Tibial artery (tissue), 4 donors: ENCODE data around the gene ZEB2.
A peak's percentile ranks its signal among the peaks of the same experiment; 100 is the strongest.

ENCODE experiments used
- DNase-seq, 2 donors: peaks; one replicate each; pipeline ENCODE4 v3.0.0-alpha.2; 2019
- H3K27ac ChIP-seq, 2 donors: fragments of 200-600 bp; sonication (generic) in 1 of 2; 1 replicate in 1 of 2; 2 replicates in 1 of 2; pipeline ENCODE4 v1.5.1; 2018 to 2019; ENCODE audit warnings: mild to moderate bottlenecking in 1 of 2
- H3K27me3 ChIP-seq, 2 donors: fragments of 200-600 bp; sonication (generic) in 1 of 2; one replicate each; pipeline versions ENCODE4 v1.5.1 to v1.6.0; 2016 to 2019
- H3K36me3 ChIP-seq, 3 donors: fragments of 200-600 bp; sonication (generic) in 2 of 3; one replicate each; pipeline ENCODE4 v1.5.1; 2016 to 2019; ENCODE audit warnings: mild to moderate bottlenecking in 2 of 3
- H3K4me1 ChIP-seq, 4 donors: fragments of 200-600 bp; sonication (generic) in 2 of 4; 1 replicate in 3 of 4; 2 replicates in 1 of 4; pipeline ENCODE4 v1.5.1; 2016 to 2019
- H3K4me3 ChIP-seq, 2 donors: fragments of 200-600 bp; sonication (generic) in 1 of 2; 1 replicate in 1 of 2; 2 replicates in 1 of 2; pipeline ENCODE4 v1.5.1; 2018 to 2019; ENCODE audit warnings: mild to moderate bottlenecking in 2 of 2
- H3K9me3 ChIP-seq, 3 donors: fragments of 200-600 bp; sonication (generic) in 1 of 3; one replicate each; pipeline ENCODE4 v1.5.1; 2016 to 2019
- intact Hi-C: fragments of 100-400 bp; cut with DNase I; formaldehyde crosslinking; loops from one replicate; pipeline ENCODE4 v1.15.0; 2023; ENCODE audit warnings: low total_unique reads
- TF ChIP-seq, protein P1 (sequence below), 2 experiments: fragments of 200-600 bp in 1 of 2; fragments of 450-650 bp in 1 of 2; IDR thresholded peaks; one replicate each; pipeline ENCODE4 v1.5.1; 2017 to 2019; ENCODE audit warnings: antibody characterized with exemption in 2 of 2, mild to moderate bottlenecking in 1 of 2, moderate library complexity in 1 of 2

The ZEB2 gene

DNA sequence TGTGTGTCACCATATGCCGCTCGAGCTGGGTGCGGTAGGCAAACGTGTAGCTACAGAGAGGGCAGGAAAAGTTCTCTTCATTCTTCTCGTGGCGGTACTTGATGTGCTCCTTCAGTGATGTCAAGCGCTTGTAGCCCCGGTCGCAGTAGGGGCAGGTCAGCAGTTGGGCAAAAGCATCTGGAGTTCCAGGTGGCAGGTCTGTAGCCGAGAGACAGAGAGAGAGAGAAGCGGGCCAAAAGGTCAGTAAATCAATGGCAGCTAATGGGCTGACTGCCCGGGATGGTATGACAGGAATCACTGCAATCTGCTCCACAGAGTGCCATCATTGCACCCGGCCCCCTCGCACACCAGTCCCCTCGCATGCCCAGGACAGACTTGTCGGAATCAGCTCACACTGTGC, 116.0 kb downstream of the ZEB2 start:
- intact Hi-C loops: loop anchor here (10.0 kb wide), 1 partner anchor 1621 kb away; no protein-coding TSS in a partner anchor
- Histone ChIP-seq H3K9me3 (no peaks in the 10 kb centered on the region), H3K27ac (peak overlapping the region in 1 of 2 donors; percentile 5), H3K4me1 (peaks cover 0 to 49% (median 6%) of the 10 kb centered on the region in 4 donors), H3K4me3 (no peak overlapping the region), H3K27me3 (no peaks in the 10 kb centered on the region), H3K36me3 (peaks cover 18 to 50% (median 41%) of the 10 kb centered on the region in 3 donors)
- no peak for DNase-seq
- TF ChIP-seq, protein P1, sequence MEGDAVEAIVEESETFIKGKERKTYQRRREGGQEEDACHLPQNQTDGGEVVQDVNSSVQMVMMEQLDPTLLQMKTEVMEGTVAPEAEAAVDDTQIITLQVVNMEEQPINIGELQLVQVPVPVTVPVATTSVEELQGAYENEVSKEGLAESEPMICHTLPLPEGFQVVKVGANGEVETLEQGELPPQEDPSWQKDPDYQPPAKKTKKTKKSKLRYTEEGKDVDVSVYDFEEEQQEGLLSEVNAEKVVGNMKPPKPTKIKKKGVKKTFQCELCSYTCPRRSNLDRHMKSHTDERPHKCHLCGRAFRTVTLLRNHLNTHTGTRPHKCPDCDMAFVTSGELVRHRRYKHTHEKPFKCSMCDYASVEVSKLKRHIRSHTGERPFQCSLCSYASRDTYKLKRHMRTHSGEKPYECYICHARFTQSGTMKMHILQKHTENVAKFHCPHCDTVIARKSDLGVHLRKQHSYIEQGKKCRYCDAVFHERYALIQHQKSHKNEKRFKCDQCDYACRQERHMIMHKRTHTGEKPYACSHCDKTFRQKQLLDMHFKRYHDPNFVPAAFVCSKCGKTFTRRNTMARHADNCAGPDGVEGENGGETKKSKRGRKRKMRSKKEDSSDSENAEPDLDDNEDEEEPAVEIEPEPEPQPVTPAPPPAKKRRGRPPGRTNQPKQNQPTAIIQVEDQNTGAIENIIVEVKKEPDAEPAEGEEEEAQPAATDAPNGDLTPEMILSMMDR (IDR thresholded peaks at IDR 0.05): no peak

DNA sequence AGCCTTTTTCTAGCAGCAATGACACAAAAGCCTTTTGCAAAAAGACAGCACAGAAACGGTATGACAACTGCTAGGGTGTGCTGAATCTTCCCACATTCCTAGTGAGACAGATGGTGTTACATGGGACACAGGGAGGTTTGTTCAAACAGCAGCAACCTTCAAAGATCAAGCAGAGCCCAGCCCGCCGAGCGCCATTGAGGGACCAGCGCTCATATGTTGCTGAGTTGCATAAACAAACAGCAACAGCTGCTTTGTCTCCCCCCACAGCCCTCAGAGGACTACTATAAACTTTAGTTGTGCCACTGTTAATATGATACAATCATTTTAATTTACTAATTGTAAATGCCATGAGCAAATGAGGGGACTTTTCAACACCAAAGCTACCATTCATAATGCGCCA, 117.7 kb downstream of the ZEB2 start:
- DNase-seq: no peak
- H3K9me3 ChIP-seq: no peaks in the 10 kb centered on the region
- no peak overlapping the region for H3K27ac ChIP-seq
- no peak overlapping the region for H3K4me3 ChIP-seq
- no peaks in the 10 kb centered on the region for H3K27me3 ChIP-seq
- peaks cover 28 to 60% (median 57%) of the 10 kb centered on the region in 3 donors for H3K36me3 ChIP-seq
- intact Hi-C loops: loop anchor here (10.0 kb wide), 1 partner anchor 1623 kb away; no protein-coding TSS in a partner anchor
- TF ChIP-seq, protein P1 (IDR thresholded peaks at IDR 0.05): no peak
- peaks cover 0 to 45% (median 6%) of the 10 kb centered on the region in 4 donors for H3K4me1 ChIP-seq

DNA sequence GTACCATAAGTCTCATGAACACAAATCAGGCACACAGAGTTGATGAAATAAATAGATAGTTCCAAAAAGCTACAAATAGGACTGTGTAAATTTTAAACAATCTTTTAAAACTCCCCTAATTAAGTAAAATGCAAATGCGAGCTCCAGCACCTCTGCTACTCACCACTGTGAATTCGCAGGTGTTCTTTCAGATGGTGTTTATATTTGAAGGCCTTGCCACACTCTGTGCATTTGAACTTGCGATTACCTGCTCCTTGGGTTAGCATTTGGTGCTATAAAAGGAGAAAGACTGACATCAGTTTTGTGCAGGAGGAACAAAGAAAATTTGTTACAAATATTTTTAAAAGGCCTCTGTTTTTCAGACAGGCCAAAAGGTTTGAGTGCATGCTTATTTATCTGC, 118.9 kb downstream of the ZEB2 start:
- no peak overlapping the region for H3K27ac ChIP-seq
- intact Hi-C loops: loop anchor here (10.0 kb wide), 1 partner anchor 1624 kb away; no protein-coding TSS in a partner anchor

DNA sequence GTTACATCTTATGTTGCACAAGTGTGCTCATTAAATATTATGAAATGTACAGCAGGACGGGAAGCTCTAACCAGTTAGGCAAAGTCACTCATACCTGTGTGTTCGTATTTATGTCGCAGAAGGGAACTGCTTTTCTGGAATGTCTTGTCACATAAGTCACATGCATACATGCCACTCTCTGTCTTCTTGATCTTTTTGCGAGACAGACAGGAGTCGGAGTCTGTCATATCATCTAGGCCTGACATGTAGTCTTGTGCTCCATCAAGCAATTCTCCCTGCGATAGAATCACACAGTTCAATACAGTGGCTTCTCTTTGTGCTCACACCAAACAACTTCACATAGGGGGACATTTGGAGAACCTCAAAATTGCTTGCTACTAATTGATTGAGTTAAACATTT, 123.6 kb downstream of the ZEB2 start:
- H3K4me3 ChIP-seq: no peak overlapping the region
- H3K36me3 ChIP-seq: peaks cover 44 to 76% (median 73%) of the 10 kb centered on the region in 3 donors
- intact Hi-C loops: no loop called here
- H3K9me3 ChIP-seq: no peaks in the 10 kb centered on the region
- peaks cover 0 to 13% (median 0%) of the 10 kb centered on the region in 4 donors for H3K4me1 ChIP-seq
- H3K27me3 ChIP-seq: no peaks in the 10 kb centered on the region
- no peak for DNase-seq
- no peak overlapping the region for H3K27ac ChIP-seq
- TF ChIP-seq, protein P1 (IDR thresholded peaks at IDR 0.05): no peak

More for the DNA sequence above, 118.9 kb downstream of the ZEB2 start:
- peaks cover 0 to 34% (median 4%) of the 10 kb centered on the region in 4 donors for H3K4me1 ChIP-seq
- no peak overlapping the region for H3K4me3 ChIP-seq
- TF ChIP-seq, protein P1 (IDR thresholded peaks at IDR 0.05): no peak
- H3K36me3 ChIP-seq: peaks cover 33 to 69% (median 64%) of the 10 kb centered on the region in 3 donors
- DNase-seq: no peak
- no peaks in the 10 kb centered on the region for H3K9me3 ChIP-seq
- H3K27me3 ChIP-seq: no peaks in the 10 kb centered on the region

DNA sequence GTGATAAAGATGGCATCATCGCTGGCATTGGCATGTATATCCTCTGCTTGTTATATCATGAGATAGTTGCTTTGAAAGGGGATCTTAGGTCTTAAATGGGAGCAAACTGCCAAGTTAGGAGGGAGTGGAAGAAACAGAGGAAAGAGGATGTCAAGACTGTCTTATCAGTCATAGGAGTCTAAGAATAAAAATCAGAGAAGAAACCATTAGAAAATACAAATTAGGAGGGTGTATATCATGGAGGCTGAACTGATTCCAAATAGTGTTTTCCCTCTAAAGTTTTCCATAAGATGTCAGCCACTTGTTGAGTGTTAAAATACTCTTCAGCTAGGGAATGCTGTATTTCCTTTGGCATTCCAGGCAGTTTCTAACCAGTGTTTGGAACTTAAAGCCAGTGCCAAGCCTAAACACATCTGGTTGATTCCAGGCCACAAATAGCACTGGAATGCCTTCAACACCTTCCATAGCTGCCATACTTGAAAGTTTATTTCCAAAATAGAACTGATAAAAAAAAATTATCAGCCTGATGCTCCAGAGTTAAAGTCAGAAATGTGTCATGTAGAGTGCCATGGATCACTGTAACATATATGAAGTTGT, 129.4 kb downstream of the ZEB2 start:
- intact Hi-C loops: no loop called here
- H3K27me3 ChIP-seq: no peaks in the 10 kb centered on the region
- H3K4me1 ChIP-seq: peaks cover 0 to 23% (median 4%) of the 10 kb centered on the region in 4 donors
- H3K4me3 ChIP-seq: no peak overlapping the region
- no peaks in the 10 kb centered on the region for H3K9me3 ChIP-seq
- H3K36me3 ChIP-seq: peaks cover 28 to 41% (median 34%) of the 10 kb centered on the region in 3 donors
- DNase-seq: no peak
- TF ChIP-seq, protein P1 (IDR thresholded peaks at IDR 0.05): no peak
- peak overlapping the region; percentile 4 to 47 for H3K27ac ChIP-seq
